GM18526 (cell line): Measurements from ENCODE around the gene LRRC15.

Source experiments
- POLR2A ChIP-seq: IDR thresholded peaks from 3 replicates; pipeline ENCODE4 v1.6.1; 2011; ENCODE audit not compliant: insufficient read length; ENCODE audit errors: extremely low read depth

The LRRC15 gene

GRCh38 chr3:194312186-194312742 is 57.3 kb downstream of the LRRC15 start:
- no peak for TF ChIP-seq POLR2A

GRCh38 chr3:194311000-194311399 is 58.5 kb downstream of the LRRC15 start:
- TF ChIP-seq POLR2A = no peak

GRCh38 chr3:194310060-194310835 is 59.3 kb downstream of the LRRC15 start:
- TF ChIP-seq POLR2A = no peak

- TF ChIP-seq POLR2A = no peak
Observed at GRCh38 chr3:194308601-194309449, 60.7 kb downstream of the LRRC15 start.

GRCh38 chr3:194307849-194308248 is 61.7 kb downstream of the LRRC15 start:
- TF ChIP-seq POLR2A = no peak

GRCh38 chr3:194306771-194307640 is 62.5 kb downstream of the LRRC15 start:
- TF ChIP-seq POLR2A = no peak

- TF ChIP-seq POLR2A = no peak
Observed at GRCh38 chr3:194306109-194306686, 63.3 kb downstream of the LRRC15 start.

- TF ChIP-seq POLR2A = no peak
Observed at GRCh38 chr3:194305356-194306108, 64.0 kb downstream of the LRRC15 start.
